Measurements from ENCODE around the gene AUP1. TPM values are rescaled to one million over a fixed set of nuclear protein-coding genes. Genes with fewer than 3 reads are reported as not detected.
A peak's percentile ranks its signal among the peaks of the same experiment; 100 is the strongest.

The AUP1 gene
- polyA plus RNA-seq, 2 of the 4 experiments (the other 2 are of a cell fraction): 129 to 164 TPM

GRCh38 chr2:74524955-74525716, 4.4 kb downstream of the AUP1 start:
- TF ChIP-seq CHD2 (IDR thresholded peaks at IDR 0.05; ENCODE audit: low read length, partially characterized antibody) (no peak), JUN (IDR thresholded peaks at IDR 0.05) (peak in 1 of 2 experiments; percentile 14; a peak in 2 of 5 replicates)
- peaks cover 10% of the 10 kb centered on the region for H3K4me1 ChIP-seq
- WGBS (ENCODE audit: missing lambda C conversion rate): 88% methylated on average over 10 of the region's 10 CpGs
- no peaks in the 10 kb centered on the region for H3K9me3 ChIP-seq
- H3K4me3 ChIP-seq: no peak overlapping the region
- ChIA-PET CTCF (interaction anchor here (2.4 kb wide), 1 partner anchor 42 kb away, joined by 10 read pairs; the partner anchor contains the start of genes CCDC142 and TTC31), POLR2A (interaction anchor here (0.7 to 1.8 kb wide), 2 partner anchors 15 to 71 kb away, joined by 3 to 4 read pairs; no protein-coding TSS in a partner anchor)
- FAIRE-seq (no peak), DNase-seq (ENCODE audit: low read depth in 1 of 2, low spot score in 1 of 2) (no peak), ATAC-seq (no peak)
- H3K4me2 ChIP-seq: no peak overlapping the region
- H3K27ac ChIP-seq: no peak overlapping the region

- ChIA-PET POLR2A (no interaction called here), CTCF (interaction anchor here (1.3 to 1.6 kb wide), 4 partner anchors 12 to 64 kb away, joined by 3 to 4 read pairs (median 3); partner anchors contain the start of genes CCDC142 and TTC31)
- Histone ChIP-seq H3K9me3 (no peaks in the 10 kb centered on the region), H3K4me1 (peaks cover 10% of the 10 kb centered on the region), H3K27ac (no peak overlapping the region), H3K4me2 (no peak overlapping the region), H3K4me3 (no peak overlapping the region)
- TF ChIP-seq CBX8 (IDR thresholded peaks at IDR 0.05) (no peak), ZSCAN20 (CRISPR knock-in tag; IDR thresholded peaks at IDR 0.05) (no peak), JUNB (IDR thresholded peaks at IDR 0.05) (no peak)
- whole genome bisulfite sequencing (ENCODE audit: missing lambda C conversion rate): 69% methylated on average over 9 of the region's 9 CpGs
- FAIRE-seq (no peak), DNase-seq (ENCODE audit: low read depth in 1 of 2, low spot score in 1 of 2) (no peak), ATAC-seq (no peak)
Measured at GRCh38 chr2:74524005-74524404, 5.5 kb downstream of the AUP1 start.

GRCh38 chr2:74522516-74522915, 7.0 kb downstream of the AUP1 start:
- ChIA-PET POLR2A (no interaction called here), CTCF (interaction anchor here (1.0 to 2.4 kb wide), 6 partner anchors 9 to 65 kb away, joined by 3 to 8 read pairs (median 6); partner anchors contain the start of genes CCDC142 and TTC31)
- no peak overlapping the region for H3K27ac ChIP-seq
- H3K4me2 ChIP-seq: no peak overlapping the region
- H3K4me3 ChIP-seq: no peak overlapping the region
- H3K4me1 ChIP-seq: no peaks in the 10 kb centered on the region; the same call in 2 of the 3 replicates
- ATAC-seq (peak in 1 of 2 experiments; percentile 12; a peak in 1 of 6 replicates), FAIRE-seq (no peak), DNase-seq (ENCODE audit: low read depth in 1 of 2, low spot score in 1 of 2) (no peak)
- 49% methylated on average over 3 of the region's 3 CpGs for WGBS (ENCODE audit: missing lambda C conversion rate)
- TF ChIP-seq CHD4 (IDR thresholded peaks at IDR 0.05; ENCODE audit: borderline replicate concordance) (no peak), JUNB (IDR thresholded peaks at IDR 0.05) (no peak), E2F6 (IDR thresholded peaks at IDR 0.05; ENCODE audit: borderline replicate concordance, low read depth) (no peak), HOXA7 (CRISPR knock-in tag; IDR thresholded peaks at IDR 0.05) (no peak), EP300 (IDR thresholded peaks at IDR 0.05) (no peak), SREBF2 (IDR thresholded peaks at IDR 0.05) (no peak), CBX8 (IDR thresholded peaks at IDR 0.05) (no peak), ZSCAN20 (CRISPR knock-in tag; IDR thresholded peaks at IDR 0.05) (no peak), JUN (IDR thresholded peaks at IDR 0.05) (no peak), RCOR1 (IDR thresholded peaks at IDR 0.05; ENCODE audit: low read depth, low read length) (no peak), NR3C1 (IDR thresholded peaks at IDR 0.05) (no peak), HDAC2 (IDR thresholded peaks at IDR 0.05) (no peak), FOSB (CRISPR knock-in tag; IDR thresholded peaks at IDR 0.05) (no peak), MYC (IDR thresholded peaks at IDR 0.05; ENCODE audit: borderline replicate concordance, low read length) (no peak), MAZ (IDR thresholded peaks at IDR 0.05; ENCODE audit: borderline replicate concordance, low read depth, low read length) (no peak)
- H3K9me3 ChIP-seq: no peaks in the 10 kb centered on the region

- no peak overlapping the region for H3K4me3 ChIP-seq
- FAIRE-seq: no peak
- H3K9me3 ChIP-seq: no peaks in the 10 kb centered on the region
- DNase-seq (ENCODE audit: low read depth in 1 of 2, low spot score in 1 of 2): no peak
- no peak for ATAC-seq
- TF ChIP-seq RARB (CRISPR knock-in tag; IDR thresholded peaks at IDR 0.05) (no peak), KDM1A (IDR thresholded peaks at IDR 0.05; ENCODE audit: low read depth) (no peak), NPAS2 (CRISPR knock-in tag; IDR thresholded peaks at IDR 0.05; ENCODE audit: borderline replicate concordance) (no peak), MAX (IDR thresholded peaks at IDR 0.05) (no peak), CHD2 (IDR thresholded peaks at IDR 0.05; ENCODE audit: low read length, partially characterized antibody) (no peak), KDM5A (IDR thresholded peaks at IDR 0.05) (no peak), HES2 (IDR thresholded peaks at IDR 0.05) (no peak), MAFK (IDR thresholded peaks at IDR 0.05; ENCODE audit: partially characterized antibody) (no peak), SREBF2 (IDR thresholded peaks at IDR 0.05) (no peak)
- no peak overlapping the region for H3K27ac ChIP-seq
- ChIA-PET CTCF (interaction anchor here (0.6 kb wide), 2 partner anchors 11 to 15 kb away, joined by 3 to 4 read pairs; no protein-coding TSS in a partner anchor), POLR2A (no interaction called here)
- WGBS (ENCODE audit: missing lambda C conversion rate): 87% methylated on average over 13 of the region's 13 CpGs
- peaks cover 6% of the 10 kb centered on the region; the same call in 1 of the 3 replicates for H3K4me1 ChIP-seq
- no peak overlapping the region for H3K4me2 ChIP-seq
Measured at GRCh38 chr2:74516650-74517049, 12.9 kb downstream of the AUP1 start.

All from A549 (cell line).